SH-SY5Y (cell line): ENCODE results near the gene COPS2.

ENCODE experiments used
- GATA2 ChIP-seq: IDR thresholded peaks from 2 replicates; pipeline ENCODE4 v1.6.1; 2011; ENCODE audit warnings: mild to moderate bottlenecking, low read depth, low read length
- GATA3 ChIP-seq: IDR thresholded peaks from 2 replicates; pipeline ENCODE4 v1.6.1; 2011; ENCODE audit warnings: low read depth, mild to moderate bottlenecking, low read length, moderate library complexity

The COPS2 gene

DNA sequence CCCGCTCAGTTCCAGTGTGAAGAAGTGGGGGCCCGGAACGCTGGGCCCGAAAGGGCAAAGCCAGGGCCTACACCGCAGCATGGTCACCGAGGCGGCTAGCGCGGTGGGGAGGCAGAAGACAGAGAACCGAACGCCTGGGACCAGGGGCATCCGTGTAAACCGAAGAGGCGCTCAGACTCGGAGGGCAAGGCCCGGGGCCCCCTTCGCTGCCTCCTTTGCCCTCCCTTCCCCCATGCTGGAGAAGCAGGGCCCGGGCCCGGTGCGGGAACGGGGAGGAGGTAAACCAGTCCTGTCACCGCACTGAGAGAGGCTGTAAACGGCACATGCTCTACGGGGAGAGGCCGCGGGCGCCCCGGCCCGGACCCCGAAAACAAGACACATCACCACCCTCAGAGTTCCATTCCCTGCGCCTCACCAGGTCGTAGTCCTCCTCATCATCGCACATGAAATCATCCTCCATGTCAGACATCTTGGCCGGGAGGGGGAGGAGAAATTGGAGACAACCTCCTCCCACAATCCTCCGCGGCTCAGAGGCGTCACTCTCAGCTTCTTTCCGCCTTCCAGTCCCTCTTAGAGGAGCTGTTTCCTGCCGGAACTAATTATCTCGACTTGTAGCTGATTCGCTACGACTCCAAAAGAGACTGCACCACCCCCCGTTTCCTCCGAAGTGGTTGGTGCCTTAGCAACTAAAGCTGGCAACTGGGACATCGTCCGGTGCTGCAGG lies at the start of gene COPS2:
Gene COPS2, minus strand, starts transcription at position 490 of the 724 bp plus-strand sequence. Its CDS starts 21 bp downstream, at position 469.
- no peak for TF ChIP-seq GATA3
- no peak for TF ChIP-seq GATA2

DNA sequence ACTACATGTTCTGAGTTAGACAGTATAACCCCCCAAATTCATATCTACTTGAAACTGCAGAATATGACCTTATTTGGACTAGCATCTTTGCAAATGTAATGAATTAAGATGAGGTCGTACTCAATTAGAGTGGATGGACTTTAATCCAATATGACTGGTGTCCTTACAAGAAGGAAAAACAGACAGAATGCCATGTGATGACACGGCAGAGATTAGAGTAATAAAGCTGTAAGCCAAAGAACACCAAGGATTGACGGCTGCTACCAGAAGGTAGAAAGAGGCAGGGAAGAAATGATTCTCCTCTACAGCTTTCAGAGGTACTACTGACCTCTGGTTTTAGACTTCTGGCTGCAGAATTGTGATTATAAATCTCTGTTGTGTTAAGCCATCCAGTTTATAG lies 44.9 kb upstream of the COPS2 start:
- TF ChIP-seq GATA3 (no peak), GATA2 (no peak)

GRCh38 chr15:49199666-49200065 lies 44.3 kb upstream of the COPS2 start:
- no peak for TF ChIP-seq GATA2
- no peak for TF ChIP-seq GATA3

DNA sequence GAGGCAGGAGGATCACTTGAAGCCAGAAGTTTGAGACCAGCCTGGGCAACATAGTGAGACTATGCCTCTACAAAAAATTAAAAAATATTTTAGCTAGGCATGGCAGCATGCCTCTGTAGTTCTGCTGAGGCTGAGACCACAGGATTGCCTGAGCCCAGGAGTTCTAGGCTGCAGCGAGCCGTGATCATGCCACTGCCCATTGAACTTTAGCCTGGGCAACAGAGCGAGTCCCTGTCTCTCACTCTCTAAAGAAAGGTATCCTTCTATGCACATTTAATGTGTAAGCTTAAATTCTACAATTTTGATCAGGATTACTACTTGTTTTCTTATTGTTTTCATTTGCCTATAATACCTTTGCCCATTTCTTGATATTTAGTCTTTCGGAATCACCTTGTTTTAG lies 41.5 kb upstream of the COPS2 start:
- no peak for TF ChIP-seq GATA2
- TF ChIP-seq GATA3, result no peak

DNA sequence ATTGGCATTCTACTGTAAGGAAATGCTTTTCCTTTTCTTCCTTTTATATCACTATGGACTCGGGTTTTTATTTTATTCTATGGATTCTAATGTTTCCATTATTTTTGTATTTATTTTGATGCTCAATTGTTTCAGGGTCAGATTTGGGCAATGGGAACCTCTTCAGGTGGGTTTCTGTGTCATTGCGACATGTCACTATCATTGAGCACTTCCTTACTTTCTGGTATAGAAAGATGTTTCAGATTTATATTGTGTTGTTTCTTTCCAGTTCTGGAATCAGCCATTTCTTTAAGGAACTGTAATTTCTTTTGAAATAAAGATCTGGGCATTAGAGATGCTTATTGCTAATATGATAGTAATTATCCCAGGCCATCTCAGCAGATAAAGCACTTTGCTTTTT lies 36.5 kb upstream of the COPS2 start:
- no peak for TF ChIP-seq GATA2
- no peak for TF ChIP-seq GATA3

DNA sequence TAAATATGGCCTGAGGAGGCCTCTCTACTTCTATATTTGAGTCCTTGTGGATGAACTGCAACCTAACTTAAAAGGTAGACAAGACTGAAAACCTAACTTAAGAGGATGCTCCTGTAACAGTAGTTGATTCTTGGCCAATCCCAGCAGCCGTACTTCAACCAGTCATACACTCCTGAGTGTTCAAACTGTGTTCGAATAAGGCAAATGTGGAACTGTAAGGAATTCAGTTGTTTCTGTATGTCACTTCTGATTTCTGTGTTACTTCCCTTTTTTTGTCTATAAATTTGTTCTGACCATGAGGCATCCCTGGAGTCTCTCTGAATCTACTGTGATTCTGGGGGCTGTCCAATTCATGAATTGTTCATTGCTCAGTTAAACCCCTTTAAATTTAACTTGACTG lies 35.2 kb upstream of the COPS2 start:
- TF ChIP-seq GATA3 (no peak), GATA2 (no peak)

DNA sequence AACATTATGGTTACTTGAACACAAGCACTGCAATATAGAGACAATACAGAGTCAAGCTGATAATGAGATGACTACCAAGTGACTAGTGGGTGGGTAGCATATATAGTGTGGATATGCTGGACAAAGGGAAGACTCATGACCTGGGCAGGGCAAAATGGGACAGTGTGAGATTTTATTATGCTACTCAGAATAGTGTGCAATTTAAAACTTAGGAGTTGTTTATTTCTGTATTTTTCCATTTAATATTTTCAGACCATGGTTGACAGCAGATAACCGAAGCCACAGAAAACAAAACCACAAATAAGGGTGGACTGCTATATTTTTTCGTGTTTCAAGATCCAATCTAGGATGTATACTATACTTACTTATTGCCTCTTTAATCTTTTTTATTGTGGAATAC lies 34.2 kb upstream of the COPS2 start:
- TF ChIP-seq GATA2 (no peak), GATA3 (no peak)

DNA sequence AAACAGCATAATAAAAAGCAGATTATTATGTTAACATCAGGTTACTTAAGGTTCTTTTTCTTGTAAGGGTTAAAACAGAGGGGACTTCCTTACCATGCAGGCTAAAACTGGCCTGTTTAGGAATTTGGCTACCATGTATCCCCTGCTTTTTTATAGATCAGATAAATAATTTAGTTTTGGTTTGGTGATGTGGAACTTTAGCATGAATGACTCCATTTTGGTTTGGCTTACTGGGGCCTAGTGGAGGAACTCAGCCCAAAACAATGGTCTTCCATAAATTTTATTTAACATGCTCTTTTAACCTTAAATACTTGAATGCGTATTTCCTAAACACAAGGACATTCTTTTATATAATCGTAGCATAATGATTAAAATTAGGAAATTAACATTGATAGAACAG lies 33.5 kb upstream of the COPS2 start:
- TF ChIP-seq GATA2, result no peak
- TF ChIP-seq GATA3, result no peak

DNA sequence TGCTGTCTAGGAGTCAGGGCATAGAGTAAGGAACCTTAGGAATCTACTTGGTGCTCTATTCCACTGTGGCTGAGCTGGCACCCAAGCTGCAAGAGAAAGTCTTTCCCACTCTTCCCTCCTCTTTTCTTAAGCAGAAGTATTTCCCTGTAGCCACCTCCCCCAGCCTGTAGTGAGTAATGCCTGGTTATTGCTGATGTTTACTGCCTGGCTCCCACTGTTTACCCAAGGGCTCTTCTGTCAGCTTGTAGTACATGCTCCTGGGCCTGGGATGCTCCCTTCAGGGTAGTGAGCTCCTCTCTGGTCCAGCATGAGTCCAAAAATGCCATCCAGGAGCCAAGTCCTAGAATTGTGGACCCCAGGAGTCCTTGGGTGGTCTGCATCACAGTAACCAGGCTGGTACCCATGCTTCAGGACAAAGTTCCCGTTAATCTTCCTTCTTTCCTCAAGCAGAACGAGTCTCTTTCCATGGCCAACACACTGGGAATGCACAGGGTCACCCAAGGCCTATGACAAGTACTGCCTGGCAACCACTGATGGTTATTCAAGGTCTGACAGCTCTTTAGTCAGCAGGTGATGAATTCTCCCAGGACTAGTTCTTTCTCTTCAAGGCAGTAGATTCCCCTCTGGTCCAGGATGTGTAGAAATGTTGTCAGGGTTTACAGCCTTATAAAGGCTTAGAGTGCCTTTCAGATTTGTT lies 32.3 kb upstream of the COPS2 start:
- TF ChIP-seq GATA2, result no peak
- TF ChIP-seq GATA3, result no peak

GRCh38 chr15:49185473-49185872 lies 30.1 kb upstream of the COPS2 start:
- TF ChIP-seq GATA3 (no peak), GATA2 (no peak)

- TF ChIP-seq GATA2 (no peak), GATA3 (no peak)
Observed at GRCh38 chr15:49182128-49182527, 26.7 kb upstream of the COPS2 start.

- TF ChIP-seq GATA3 (no peak), GATA2 (no peak)
Observed at GRCh38 chr15:49179433-49180190, 24.2 kb upstream of the COPS2 start.

- TF ChIP-seq GATA2, result no peak
- no peak for TF ChIP-seq GATA3
Observed at GRCh38 chr15:49178497-49178896, 23.1 kb upstream of the COPS2 start.

DNA sequence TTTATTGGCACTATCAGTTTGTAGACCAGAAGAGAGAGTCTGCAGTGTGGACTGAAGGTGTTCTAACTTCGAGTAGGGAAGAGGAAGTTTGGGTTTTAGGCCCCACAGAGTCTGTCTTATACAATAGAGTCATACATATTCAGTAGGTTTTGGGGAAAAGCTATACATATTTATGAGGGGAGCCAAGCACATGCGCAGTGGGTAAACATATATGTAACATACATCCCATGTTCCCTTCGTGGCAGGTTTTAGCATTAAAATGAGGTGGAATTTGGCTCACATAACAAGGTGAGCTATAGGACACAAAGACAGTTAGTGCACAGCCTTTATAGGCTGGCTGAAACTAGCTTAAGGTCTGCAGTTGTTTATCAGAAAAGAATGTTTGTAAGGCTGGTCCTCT lies 19.5 kb upstream of the COPS2 start:
- TF ChIP-seq GATA3 (no peak), GATA2 (no peak)
